Peyer's patch (tissue), 4 donors: ENCODE measurements around the gene PNLIP.

ENCODE experiments used
- POLR2A ChIP-seq, 2 donors: fragments of 450-650 bp; IDR thresholded peaks; one replicate each; pipeline ENCODE4 v1.5.1; 2017; ENCODE audit warnings: antibody characterized with exemption in 2 of 2, mild to moderate bottlenecking in 2 of 2, moderate library complexity in 2 of 2
- TF ChIP-seq, protein P1 (sequence below), 6 experiments: fragments of 450-650 bp in 4 of 6; fragments of 200-600 bp in 2 of 6; sonication (generic) in 1 of 6; IDR thresholded peaks; one replicate each; pipeline ENCODE4 v1.5.1; 2017 to 2019; ENCODE audit warnings: antibody characterized with exemption in 6 of 6, mild to moderate bottlenecking in 3 of 6, moderate library complexity in 1 of 6

DNA sequence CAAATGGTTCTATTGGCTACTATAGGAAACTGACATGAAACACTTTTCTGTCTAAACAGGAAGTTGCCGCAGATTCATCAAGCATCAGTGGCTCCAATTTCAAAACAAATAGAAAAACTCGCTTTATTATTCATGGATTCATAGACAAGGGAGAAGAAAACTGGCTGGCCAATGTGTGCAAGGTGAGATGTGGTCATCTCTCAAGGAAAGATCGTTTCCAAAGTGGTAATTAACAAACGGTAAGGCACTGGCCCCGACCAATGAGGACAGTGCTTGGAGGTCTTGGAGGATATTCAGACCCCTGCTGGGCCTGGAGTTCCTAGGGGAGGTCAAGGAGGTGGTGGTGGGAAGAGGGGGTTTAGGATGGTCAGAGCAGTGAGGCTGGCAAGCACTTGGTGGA is 2.6 kb downstream of the PNLIP start:
- TF ChIP-seq, protein P1, sequence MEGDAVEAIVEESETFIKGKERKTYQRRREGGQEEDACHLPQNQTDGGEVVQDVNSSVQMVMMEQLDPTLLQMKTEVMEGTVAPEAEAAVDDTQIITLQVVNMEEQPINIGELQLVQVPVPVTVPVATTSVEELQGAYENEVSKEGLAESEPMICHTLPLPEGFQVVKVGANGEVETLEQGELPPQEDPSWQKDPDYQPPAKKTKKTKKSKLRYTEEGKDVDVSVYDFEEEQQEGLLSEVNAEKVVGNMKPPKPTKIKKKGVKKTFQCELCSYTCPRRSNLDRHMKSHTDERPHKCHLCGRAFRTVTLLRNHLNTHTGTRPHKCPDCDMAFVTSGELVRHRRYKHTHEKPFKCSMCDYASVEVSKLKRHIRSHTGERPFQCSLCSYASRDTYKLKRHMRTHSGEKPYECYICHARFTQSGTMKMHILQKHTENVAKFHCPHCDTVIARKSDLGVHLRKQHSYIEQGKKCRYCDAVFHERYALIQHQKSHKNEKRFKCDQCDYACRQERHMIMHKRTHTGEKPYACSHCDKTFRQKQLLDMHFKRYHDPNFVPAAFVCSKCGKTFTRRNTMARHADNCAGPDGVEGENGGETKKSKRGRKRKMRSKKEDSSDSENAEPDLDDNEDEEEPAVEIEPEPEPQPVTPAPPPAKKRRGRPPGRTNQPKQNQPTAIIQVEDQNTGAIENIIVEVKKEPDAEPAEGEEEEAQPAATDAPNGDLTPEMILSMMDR (IDR thresholded peaks at IDR 0.05), result no peak
- no peak for TF ChIP-seq POLR2A (IDR thresholded peaks at IDR 0.05)
